HG03460 (cell line): ENCODE results near the gene TBC1D8.

Source experiments
- ATAC-seq: cut with Tn5 transposase; IDR thresholded peaks from one replicate; pipeline ENCODE4 v1.9.1; 2021; ENCODE audit not compliant: unreplicated experiment

The TBC1D8 gene

DNA sequence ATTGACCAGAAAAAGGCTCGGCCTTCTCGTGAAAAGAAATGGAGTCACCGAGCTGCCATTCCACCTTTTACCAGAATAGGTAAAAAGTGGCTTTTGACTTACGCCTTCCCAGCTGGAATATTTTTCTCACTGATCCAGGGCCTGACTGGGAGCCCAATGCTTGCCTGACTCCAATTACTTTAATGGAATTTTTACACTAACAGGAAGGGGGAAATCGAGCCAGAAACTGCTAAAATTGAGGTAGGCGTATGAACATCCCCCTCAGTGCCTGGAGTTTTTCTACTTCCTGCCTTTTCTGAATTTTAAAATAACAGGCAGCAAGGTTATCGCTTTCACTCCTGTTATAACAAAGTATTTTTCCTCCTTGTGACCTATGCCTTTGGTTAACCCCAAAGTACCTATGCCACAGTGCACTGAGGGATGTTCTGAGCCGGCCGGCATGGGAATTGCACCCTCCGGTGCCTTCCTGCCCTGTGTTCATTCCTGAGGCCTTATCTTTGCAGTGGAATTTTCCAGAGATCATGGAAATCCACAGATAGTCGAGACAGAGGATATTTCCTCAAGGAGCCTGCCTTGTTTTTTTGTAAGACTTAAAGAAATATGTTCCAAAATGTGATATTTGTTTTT, 167.4 kb downstream of the TBC1D8 start:
- ATAC-seq = no peak

DNA sequence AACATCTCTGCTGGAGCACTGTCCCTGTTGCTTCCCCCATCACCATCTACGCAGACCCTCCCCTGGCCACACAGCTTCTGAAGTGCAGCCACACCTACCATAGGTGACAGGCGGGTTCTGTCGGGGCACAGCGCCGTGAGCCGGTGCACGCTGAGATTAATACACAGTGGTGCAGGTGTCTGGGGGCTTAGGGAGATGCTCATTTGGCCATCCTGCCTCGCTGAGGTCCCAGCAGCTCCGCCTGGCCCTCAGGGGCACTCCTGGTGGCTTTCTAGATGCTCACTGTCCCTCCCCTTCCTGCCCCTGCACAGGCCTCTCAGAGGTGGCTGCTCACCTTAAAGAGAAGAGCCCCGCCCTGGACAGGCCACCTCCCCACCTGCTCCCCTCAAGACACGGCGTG, 168.0 kb downstream of the TBC1D8 start:
- no peak for ATAC-seq

DNA sequence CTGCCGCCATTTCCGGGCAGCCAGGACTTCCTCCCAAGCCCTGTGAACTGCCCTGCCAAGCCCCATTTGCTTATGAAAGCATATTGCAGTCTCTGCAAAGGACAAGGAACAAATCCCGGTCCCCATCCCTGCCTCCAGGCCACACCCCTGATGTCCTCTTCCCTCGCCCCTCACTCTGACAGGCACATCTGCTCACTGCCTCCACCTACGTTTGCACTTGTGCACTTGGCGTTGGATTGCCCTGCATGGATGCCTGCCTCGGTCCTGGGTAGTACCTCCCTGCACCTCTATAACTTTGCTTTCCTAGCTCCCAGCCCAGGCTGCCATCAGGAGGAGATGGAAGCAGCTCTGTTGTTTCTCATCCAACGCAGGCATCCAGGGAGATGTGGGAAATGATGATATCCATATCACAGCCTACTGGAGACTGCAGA, 168.7 kb downstream of the TBC1D8 start:
- ATAC-seq = no peak

DNA sequence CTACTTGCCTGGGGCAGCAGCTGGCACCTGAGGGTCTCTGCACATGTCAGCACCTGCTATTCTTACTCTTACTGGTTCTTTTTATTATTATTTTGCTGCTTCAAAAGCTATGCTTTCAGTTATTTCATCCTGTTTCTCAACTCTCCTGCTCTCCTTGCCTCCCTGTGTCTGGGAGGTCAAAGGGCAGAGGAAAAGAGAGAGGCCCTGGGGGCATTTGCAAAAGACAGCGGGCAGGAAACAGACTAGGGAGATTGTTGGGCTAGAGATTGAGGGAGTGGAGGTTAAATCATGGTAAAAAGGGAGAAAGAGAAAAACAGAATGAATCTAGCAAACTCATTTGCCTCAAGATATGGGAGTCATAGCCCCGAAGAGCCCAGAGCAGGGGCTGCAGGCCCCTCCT, 170.2 kb downstream of the TBC1D8 start:
- no peak for ATAC-seq

DNA sequence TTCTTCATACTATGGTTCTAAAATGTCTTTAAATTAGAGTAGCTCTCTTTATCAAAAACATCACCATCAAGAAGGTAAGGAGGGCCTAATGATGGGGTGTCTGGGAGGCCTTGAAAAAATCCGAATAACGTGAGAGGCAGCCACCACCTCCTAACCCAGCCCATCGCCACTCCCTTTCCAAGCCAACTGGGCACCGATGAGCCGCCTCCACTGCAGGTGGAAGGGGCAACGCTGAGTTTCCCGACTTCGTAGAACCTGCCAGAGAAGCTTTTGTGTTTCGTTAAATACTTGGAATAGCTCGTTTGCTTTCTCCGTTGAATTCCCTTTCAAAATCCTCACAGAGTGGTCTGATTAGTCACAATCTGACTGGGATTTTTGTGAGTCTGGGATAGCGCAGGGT, 171.1 kb downstream of the TBC1D8 start:
- no peak for ATAC-seq

DNA sequence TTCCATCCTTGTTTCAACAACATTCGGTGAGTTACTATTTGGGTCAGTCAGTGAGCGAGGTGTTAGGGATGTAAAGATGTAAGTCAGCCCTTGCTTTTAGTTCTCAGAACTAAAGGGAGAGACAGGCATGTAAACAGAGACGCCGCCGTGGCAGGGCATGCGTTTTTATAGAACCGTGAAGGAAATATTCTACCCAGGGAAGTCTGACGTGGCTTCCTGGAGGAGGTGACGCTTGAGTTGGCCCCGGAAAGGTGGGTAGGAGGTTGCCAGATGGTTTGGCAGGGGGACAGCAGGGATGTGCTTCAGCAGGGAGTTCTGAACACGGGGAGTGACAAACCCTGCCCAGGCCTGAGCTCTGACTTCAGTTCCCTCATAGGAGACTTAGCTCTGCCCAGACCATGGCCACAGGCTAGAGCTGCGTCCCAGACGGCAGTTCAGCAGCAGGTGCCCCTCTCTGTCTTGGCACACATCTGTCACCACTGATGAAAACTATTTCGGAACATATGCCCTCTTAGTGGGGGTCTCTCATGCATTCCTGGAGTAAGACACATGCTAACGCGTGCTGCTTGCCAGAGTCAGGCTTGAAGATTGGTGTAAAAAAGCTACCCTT, 172.5 kb downstream of the TBC1D8 start:
- no peak for ATAC-seq

DNA sequence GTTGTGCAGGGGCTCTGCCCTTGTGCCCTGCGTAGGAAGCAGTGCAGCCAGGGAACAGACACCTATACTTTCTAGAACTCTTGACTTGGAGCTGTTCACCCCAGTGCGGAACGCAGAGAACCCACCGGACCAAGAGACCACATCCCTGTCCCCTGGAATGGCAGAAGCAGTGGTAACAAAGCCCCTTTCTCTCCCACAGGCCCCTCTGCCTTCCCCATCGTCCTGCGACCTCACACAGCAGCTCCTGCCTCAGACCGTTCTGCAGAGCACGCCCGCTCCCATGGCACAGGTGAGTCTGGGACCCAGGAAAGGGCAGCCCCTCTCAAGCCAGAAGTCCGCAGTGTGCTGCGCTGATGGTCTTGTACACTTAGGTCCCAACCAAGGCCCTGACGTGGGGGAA, 173.7 kb downstream of the TBC1D8 start:
- no peak for ATAC-seq

DNA sequence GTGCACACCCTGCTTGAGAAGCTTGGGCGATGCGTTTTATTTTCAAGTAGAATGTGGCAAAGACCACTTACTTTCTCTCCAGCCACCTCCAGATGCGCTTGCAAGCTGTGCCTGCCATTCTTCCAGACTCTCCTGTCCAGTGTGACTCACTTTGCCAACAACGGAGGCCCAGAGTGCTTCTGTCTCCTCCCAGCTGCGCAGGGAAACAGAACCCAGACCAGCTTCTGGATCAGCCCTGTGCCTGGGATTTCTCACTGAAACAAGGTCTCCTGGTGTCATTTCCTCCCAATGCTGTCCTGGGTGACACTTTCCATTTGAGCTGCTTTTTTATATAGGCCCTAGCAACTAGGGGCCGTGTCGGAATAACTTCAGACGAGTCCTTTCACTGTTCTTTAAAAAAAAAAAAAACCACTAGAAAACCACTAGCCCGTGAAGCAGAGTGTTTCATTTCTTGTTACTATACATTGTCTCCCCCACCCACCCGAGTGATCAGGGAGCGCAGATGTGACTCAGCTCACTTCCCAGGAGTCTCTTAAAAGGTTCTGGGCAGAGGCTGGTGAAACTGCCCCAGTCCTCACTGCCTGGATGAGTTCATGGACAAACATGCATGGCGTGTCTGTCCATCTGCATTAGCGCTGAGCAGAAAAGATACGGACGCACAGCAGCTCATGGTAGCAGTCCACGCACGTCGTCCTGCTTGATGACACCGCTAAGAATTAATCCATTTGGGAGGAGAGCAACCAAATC, 174.4 kb downstream of the TBC1D8 start:
- peak; percentile 82 for ATAC-seq

DNA sequence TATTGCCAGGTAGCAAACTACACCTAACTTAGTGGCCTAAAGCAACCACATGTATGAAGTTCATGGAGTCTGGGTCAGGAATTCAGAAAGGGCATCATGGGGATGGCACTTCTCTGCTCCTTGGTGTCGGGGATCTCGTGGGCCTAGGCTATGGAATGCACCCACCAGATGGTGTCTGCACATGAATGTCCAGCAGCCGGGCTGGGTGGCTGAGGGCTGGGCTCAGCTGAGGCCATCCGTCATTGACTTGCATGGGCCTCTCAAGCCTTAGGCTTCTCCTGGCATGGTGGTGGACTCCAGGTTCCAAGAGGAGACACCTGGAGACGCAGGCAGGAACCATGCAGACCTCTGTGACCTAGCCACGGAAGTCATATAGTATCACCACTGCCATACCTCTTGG, 175.1 kb downstream of the TBC1D8 start:
- ATAC-seq = no peak

DNA sequence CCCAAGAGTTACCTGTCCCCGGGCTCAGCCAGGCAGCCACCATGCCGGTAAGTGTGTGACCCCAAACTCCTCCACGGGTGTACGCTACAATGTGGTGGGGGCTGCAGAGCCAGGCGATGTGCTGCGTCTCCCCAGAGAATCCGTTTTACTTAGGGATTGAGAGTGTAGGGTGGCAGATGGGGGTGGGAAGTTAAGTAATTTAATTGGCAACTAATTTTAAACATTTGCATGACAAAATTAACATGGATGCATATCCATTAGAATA, 175.7 kb downstream of the TBC1D8 start:
- no peak for ATAC-seq

DNA sequence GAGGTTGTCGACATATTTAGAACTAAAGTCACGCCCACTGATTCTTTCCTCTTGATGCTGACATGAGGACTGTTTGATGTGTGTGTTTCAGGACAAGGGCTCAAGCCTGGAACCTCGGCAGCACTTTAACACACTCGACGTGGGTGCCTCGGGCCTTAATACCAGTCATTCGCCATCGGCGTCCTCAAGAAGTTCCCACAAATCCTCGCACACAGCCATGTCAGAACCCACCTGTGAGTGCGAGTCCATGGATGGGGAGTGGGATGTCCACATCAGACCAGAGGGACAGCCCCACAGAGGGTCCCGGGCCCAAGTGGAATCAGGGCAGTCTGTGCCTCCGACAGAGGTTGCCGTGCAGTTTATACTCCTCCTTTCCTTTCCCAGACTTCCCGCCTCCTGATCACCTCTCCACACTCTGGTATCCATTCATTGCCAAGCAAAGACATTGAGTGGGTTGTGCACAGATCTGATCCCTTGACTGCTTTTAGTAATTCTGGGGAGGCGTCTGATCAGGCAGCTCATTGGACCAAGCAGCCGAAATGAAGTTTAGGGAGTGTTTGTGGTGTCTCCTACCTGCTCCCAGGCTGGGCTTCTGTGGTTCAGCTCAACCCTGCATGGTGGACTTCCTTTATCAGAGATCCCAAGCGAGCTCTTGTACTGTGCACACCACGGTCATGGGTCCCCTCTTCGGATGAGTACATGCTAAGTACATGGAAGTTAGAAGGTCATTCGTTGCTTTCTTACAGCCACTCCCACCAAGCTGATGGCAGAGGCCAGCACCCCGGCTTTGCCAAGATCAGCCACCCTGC, 176.3 kb downstream of the TBC1D8 start:
- no peak for ATAC-seq

DNA sequence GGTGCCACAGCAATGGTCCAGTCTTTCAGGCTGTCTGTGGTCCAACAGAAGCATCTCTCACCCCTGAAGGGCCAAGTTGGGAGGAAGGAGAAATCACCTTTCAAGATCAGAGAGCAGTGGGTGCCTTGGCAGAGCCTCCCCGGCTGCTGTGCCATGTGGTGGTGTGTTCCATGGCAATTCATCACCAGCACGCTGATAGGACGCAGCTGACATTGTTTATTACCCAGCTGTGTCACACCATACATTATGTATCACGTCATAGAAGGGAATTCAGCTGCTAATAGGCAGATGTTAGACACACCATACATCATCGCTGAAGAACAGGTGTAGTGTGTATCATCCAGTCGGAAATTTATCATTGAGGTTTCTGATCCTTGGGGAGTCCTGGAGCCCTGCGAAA, 178.7 kb downstream of the TBC1D8 start:
- no peak for ATAC-seq

DNA sequence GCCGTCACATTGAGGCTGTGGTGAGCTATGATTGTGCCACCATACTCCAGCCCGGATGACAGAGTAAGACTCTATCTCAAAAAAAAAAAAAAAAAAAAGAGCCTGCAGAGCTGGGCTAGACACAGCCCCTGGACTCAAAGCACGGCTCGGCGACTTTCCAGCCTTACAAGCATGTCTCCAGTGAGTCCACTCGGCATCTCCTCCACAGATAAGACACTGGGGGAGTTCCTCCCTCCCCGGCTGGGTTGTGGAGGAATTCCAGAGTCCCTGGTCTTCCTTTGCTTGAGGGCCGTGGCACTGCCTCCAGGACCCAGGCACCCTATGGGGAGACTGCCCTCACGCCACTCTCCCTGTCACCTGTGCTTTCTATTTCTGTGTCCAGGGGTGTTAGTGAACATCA, 180.0 kb downstream of the TBC1D8 start:
- no peak for ATAC-seq

DNA sequence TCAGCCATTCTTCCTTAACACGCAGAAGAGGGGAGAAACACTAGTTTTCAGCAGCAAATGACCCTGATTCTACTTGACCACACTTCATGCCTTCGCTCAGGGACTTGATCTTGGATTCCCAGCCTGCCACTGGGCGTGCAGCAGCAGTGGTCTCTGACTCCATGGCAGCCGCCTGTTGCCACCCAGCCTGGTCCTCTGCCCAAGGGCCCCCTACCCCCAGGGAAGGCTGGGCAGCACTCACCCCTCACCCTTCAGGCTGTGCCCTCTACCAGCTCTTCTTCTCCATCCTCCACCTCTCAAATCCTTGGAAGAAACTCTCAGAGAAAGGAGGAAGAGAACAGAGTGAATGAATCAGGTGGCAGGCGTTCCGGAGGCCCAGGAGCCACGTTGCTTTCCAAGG, 181.2 kb downstream of the TBC1D8 start:
- no peak for ATAC-seq

DNA sequence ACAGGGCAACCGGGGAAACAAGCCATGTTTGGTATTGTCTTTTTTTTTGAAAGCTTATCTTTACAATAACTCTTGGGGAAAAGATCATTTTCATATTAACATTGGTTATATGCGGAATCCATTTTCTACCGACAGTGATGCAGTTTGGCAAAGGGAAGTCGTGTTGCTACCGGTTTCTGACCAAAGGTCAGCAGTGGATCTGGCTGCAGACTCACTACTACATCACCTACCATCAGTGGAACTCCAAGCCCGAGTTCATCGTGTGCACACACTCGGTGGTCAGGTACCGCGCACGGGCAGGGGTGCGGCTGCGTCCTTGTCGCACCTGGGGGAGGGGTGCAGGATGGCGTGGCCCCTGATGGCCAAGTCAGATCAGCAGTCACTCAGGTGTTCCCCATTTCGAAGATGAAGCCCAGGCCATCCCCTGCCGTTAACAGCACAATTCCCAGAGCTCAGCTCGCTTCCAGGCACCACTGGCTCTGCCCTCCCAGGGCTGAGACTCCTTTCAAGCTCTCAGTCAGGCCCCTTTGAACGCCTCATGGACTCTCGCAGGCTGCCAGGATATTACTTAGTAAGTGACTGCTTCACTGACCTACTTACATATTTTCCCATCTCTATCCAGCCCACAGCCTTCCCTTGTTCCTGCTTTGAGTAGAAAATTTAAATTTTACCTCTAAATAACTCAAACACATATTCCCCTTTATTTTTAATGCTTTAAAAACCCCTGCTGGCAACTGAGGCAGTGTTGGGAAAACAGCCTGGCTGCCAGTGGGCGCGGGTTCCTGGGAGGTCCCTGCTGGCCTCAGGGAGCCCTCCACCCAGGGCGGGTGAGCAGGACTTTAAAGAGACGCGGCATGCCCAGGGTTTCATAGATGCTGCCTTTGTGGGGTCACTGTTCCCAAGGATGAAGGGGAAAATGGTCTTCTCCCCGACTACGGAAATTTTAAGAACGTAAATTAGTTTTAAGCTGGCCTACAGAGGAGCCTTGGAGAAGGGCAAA, 182.7 kb downstream of the TBC1D8 start:
- no peak for ATAC-seq

DNA sequence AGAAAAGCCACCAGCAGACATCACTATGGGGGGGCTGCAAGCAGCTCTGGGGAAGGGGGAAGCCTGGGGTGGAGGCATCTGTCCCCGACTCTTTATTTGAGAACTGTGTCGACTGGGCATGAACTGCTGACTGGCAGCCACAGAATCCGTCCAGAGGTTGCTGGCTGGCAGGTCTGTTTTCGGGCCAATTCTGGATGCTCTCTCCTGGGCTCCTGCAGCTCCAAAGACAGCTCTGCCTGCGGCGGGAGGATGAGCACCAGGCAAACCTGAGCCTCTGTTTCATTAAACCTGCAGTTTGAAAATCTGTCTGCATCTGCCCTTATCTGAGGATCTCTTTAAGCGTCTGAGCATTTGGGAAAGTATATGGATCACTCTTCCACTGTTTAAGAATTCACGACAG, 183.5 kb downstream of the TBC1D8 start:
- ATAC-seq = no peak

DNA sequence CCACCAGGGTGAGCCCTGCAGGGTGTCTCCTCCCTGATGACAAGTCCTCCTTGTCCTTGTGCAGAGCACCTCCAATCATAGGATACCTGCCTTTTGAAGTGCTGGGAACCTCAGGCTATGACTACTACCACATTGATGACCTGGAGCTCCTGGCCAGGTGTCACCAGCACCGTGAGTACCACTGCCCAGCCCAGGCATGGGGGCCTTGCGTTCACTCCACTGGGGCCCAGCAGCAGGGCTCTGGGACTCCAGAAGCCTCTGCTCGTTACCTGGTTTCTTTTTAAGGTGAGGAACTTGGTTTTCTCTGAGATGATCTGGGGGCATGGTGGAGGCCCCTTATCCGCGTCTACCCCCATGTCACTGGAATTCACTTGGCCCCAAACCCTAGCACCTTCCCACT, 185.6 kb downstream of the TBC1D8 start:
- ATAC-seq = no peak

DNA sequence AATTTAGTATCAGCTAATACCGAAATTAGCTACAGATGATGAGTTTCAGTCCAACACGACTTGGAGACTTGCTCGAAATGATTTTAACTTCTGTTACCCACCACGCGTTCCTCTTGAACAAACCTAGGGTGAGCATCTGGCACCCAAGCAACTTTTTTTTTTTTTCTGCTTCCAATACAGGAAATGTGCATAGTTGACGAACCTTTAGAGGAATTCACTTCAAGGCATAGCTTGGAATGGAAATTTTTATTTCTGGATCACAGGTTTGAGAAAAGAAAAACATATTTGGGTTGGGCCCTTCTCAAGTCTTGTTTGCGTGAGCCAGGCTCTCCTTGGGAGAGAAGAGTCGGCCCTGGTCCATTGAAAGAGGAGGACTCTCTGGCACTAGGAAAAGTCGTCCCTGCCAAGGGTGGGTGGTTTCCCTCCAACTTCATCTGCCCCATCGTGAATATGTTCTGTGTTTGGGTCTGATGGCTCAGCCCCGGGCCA, 186.5 kb downstream of the TBC1D8 start:
- no peak for ATAC-seq

DNA sequence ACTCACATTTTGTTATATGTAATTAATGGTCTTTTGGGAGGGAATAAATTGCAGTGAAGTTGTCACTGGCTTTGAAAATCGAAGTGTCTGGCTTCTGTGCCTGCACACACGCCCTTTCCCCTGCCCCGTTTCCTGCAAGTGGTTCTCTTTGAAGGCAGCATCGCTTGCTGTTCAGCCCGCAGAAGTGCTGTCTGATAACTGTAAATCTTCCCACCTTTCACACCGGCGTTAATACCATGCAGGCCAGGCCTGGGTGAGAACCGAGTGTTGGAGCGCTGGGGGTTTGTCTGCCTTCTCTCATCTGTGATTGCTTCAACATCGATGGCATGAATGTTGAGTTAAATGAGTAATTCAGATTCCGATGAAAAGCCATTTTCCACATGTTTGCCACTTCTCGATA, 187.0 kb downstream of the TBC1D8 start:
- no peak for ATAC-seq

DNA sequence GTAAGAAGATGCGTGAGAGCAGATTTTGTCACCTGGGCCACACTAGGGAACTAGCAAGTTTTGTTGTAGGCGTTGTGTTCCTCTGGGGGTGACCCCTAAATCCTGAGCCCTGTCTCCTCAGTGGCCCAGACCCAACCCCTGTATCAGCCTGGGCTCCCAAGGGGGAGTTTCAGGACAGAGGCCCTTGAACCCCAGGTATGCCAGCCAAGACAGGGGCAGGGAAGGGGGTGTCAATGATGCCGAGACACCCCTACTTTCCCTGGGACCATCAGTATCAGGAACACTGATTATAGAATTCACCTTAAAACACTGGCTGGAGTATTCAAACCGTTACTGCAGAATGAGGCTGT, 188.2 kb downstream of the TBC1D8 start:
- no peak for ATAC-seq
